Activated T-helper 17 cell treated with anti-CD3 and anti-CD28 coated beads, Interleukin-2, amount 50 U/mL, for 72 hours (primary cell): ENCODE data around the gene DSG3. TPM values are rescaled to one million over a fixed set of nuclear protein-coding genes. Genes with fewer than 3 reads are reported as not detected.

Experiments used
- ATAC-seq: fragments of 150-1000 bp; cut with Tn5 transposase; replicated peaks from 2 replicates; pipeline ENCODE4 v1.10.0; 2021; ENCODE audit warnings: mild to moderate bottlenecking, moderate library complexity
- H3K27ac Mint-ChIP-seq: one replicate; pipeline ENCODE4 v1.8.0; 2022; ENCODE audit warnings: mixed read lengths
- H3K27me3 Mint-ChIP-seq: one replicate; pipeline ENCODE4 v1.8.0; 2022; ENCODE audit warnings: mixed read lengths
- H3K36me3 Mint-ChIP-seq: one replicate; pipeline ENCODE4 v1.8.0; 2022; ENCODE audit warnings: low read depth, mild to moderate bottlenecking, mixed read lengths
- H3K4me1 Mint-ChIP-seq: one replicate; pipeline ENCODE4 v1.8.0; 2022; ENCODE audit warnings: mixed read lengths
- H3K4me3 Mint-ChIP-seq: one replicate; pipeline ENCODE4 v1.8.0; 2022; ENCODE audit warnings: mild to moderate bottlenecking, mixed read lengths
- H3K9me3 Mint-ChIP-seq: one replicate; pipeline ENCODE4 v1.8.0; 2022; ENCODE audit warnings: mixed read lengths
- total RNA-seq, 2 donors: library from RNA; stranded (reverse); gene quantifications; one replicate each; pipeline ENCODE4 v1.2.3, GENCODE V29; 2022

Gene DSG3
- total RNA-seq, 2 donors from 2014 or later: not detected

GRCh38 chr18:31509571-31509970 is 62.0 kb downstream of the DSG3 start:
- Mint-ChIP-seq H3K4me1 (no peaks in the 10 kb centered on the region), H3K9me3 (no peaks in the 10 kb centered on the region), H3K4me3 (no peak overlapping the region), H3K36me3 (no peaks in the 10 kb centered on the region), H3K27me3 (peaks cover 13% of the 10 kb centered on the region), H3K27ac (no peak overlapping the region)
- ATAC-seq: no peak

- Mint-ChIP-seq H3K36me3 (no peaks in the 10 kb centered on the region), H3K4me3 (no peak overlapping the region), H3K4me1 (no peaks in the 10 kb centered on the region), H3K27ac (no peak overlapping the region), H3K27me3 (peaks cover 13% of the 10 kb centered on the region), H3K9me3 (no peaks in the 10 kb centered on the region)
- no peak for ATAC-seq
Observed at GRCh38 chr18:31510319-31510718, 62.8 kb downstream of the DSG3 start.

- no peaks in the 10 kb centered on the region for H3K4me1 Mint-ChIP-seq
- no peak overlapping the region for H3K27ac Mint-ChIP-seq
- H3K9me3 Mint-ChIP-seq: no peaks in the 10 kb centered on the region
- H3K27me3 Mint-ChIP-seq: peaks cover 13% of the 10 kb centered on the region
- ATAC-seq: no peak
- H3K36me3 Mint-ChIP-seq: no peaks in the 10 kb centered on the region
- H3K4me3 Mint-ChIP-seq: no peak overlapping the region
Observed at GRCh38 chr18:31511098-31511497, 63.6 kb downstream of the DSG3 start.

- Mint-ChIP-seq H3K4me1 (no peaks in the 10 kb centered on the region), H3K9me3 (no peaks in the 10 kb centered on the region), H3K27ac (no peak overlapping the region), H3K4me3 (no peak overlapping the region), H3K36me3 (no peaks in the 10 kb centered on the region), H3K27me3 (peaks cover 13% of the 10 kb centered on the region)
- no peak for ATAC-seq
Observed at GRCh38 chr18:31512203-31512764, 64.7 kb downstream of the DSG3 start.

- no peak overlapping the region for H3K4me3 Mint-ChIP-seq
- no peak overlapping the region for H3K27ac Mint-ChIP-seq
- no peak for ATAC-seq
Observed at GRCh38 chr18:31513189-31513935, 65.8 kb downstream of the DSG3 start.

DNA sequence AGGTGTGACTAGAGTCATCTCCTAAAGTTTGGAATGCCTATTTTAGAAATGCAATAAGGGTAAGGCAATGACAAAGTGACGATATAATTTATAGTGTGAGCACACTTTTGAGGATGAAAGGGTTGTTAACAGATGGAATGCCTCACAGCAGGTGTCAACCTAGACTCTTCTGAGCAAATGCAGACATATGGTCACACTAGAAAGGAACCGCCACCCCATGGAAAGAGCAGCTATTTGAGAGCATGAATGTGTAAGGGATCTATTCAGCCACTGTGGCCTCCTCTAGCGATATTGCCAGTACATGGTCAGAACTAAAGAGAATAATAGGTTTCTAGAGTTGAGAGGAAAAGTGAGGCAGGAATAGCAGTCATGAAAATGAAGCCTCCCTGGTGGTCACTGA is 68.9 kb downstream of the DSG3 start:
- Mint-ChIP-seq H3K27ac (no peak overlapping the region), H3K4me1 (no peaks in the 10 kb centered on the region), H3K9me3 (no peaks in the 10 kb centered on the region), H3K36me3 (no peaks in the 10 kb centered on the region), H3K4me3 (no peak overlapping the region), H3K27me3 (peaks cover 14% of the 10 kb centered on the region)
- ATAC-seq: no peak

More at GRCh38 chr18:31513189-31513935, 65.8 kb downstream of the DSG3 start:
- Mint-ChIP-seq H3K27me3 (peaks cover 13% of the 10 kb centered on the region), H3K36me3 (no peaks in the 10 kb centered on the region), H3K9me3 (no peaks in the 10 kb centered on the region), H3K4me1 (no peaks in the 10 kb centered on the region)

DNA sequence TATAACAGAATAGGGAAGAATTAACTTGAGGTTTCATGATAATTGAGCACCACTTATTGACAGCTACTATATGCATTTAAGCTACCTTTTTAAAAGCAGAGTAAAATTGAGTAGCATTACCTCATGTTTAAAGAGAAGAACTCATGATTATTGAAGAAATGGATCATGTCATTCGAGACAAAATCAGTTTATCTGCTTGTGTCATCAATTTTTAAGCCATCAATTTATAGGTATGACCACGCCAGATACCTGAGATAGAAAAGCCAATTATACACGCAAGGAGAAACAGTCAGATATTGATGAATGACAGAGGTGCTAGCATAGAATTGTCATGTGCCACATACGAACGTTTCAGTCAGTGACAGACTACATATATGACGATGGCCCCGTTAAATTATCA is 78.8 kb downstream of the DSG3 start:
- Mint-ChIP-seq H3K4me3 (no peak overlapping the region), H3K9me3 (no peaks in the 10 kb centered on the region), H3K27ac (no peak overlapping the region), H3K27me3 (peaks cover 2% of the 10 kb centered on the region), H3K4me1 (no peaks in the 10 kb centered on the region), H3K36me3 (no peaks in the 10 kb centered on the region)
- no peak for ATAC-seq

Other genes with a start within 250 kb of the DSG3 start
- not detected for gene DSG1, start 129.6 kb upstream of the DSG3 start, total RNA-seq
- gene DSG4, start 71.0 kb upstream of the DSG3 start, total RNA-seq: not detected
- under 1 TPM; 0.09 to 0.11 TPM for gene DSG2, start 50.4 kb downstream of the DSG3 start, total RNA-seq
- gene TTR, start 144.1 kb downstream of the DSG3 start, total RNA-seq: not detected
- gene B4GALT6, start 236.8 kb downstream of the DSG3 start, total RNA-seq: 1 to 10 TPM in 1 of 2 donors, under 1 TPM in 1; 0.52 to 1.8 TPM